GM12878 (cell line): ENCODE data around the gene ACTL6B.

Experiments
- ATF3 ChIP-seq: IDR thresholded peaks from 2 replicates; pipeline ENCODE4 v1.6.1; 2011; ENCODE audit warnings: low read depth, mild to moderate bottlenecking, low read length, moderate library complexity, borderline replicate concordance; ENCODE audit errors: extremely low read depth
- BACH1 ChIP-seq: fragments of 450-650 bp; IDR thresholded peaks from 2 replicates; pipeline ENCODE4 v1.6.1; 2017; ENCODE audit warnings: mild to moderate bottlenecking, borderline replicate concordance
- CBX5 ChIP-seq: sonication (generic); IDR thresholded peaks from 2 replicates; pipeline ENCODE4 v1.6.1; 2016; ENCODE audit warnings: low read depth, moderate library complexity, mild to moderate bottlenecking, inconsistent platforms
- CHD4 ChIP-seq: fragments of 200-600 bp; sonication (generic); IDR thresholded peaks from 2 replicates; pipeline ENCODE4 v1.6.1; 2016; ENCODE audit warnings: mild to moderate bottlenecking
- CREB1 ChIP-seq: IDR thresholded peaks from 2 replicates; pipeline ENCODE4 v1.6.1; 2012; ENCODE audit warnings: low read depth, mild to moderate bottlenecking, inconsistent platforms
- CTCF ChIP-seq, 3 experiments: IDR thresholded peaks in 2 of 3; conservative IDR thresholded peaks in 1 of 3; 2 replicates each; pipeline ENCODE4 v1.5.1; 2011; ENCODE audit warnings: low read depth in 3 of 3, low read length in 3 of 3, mild to moderate bottlenecking in 3 of 3, control low read depth in 2 of 3, moderate library complexity in 2 of 3, inconsistent platforms in 1 of 3, mixed read lengths in 1 of 3; ENCODE audit not compliant: control insufficient read depth in 2 of 3, insufficient read depth in 1 of 3; ENCODE audit errors: extremely low read depth in 1 of 3
- EGR1 ChIP-seq, 2 experiments: IDR thresholded peaks; 1 replicate in 1 of 2; 2 replicates in 1 of 2; pipeline ENCODE4 v1.6.1; 2011 to 2012; ENCODE audit warnings: low read depth in 2 of 2, low read length in 2 of 2, borderline replicate concordance in 1 of 2, mild to moderate bottlenecking in 1 of 2, moderate library complexity in 1 of 2
- EZH2 ChIP-seq: IDR thresholded peaks from 2 replicates; pipeline ENCODE4 v1.6.1; 2012; ENCODE audit warnings: low read depth, mild to moderate bottlenecking, control low read depth, inconsistent platforms, low read length, borderline replicate concordance; ENCODE audit not compliant: control insufficient read depth
- NR2C2 ChIP-seq: IDR thresholded peaks from 2 replicates; pipeline ENCODE4 v1.6.1; 2011; ENCODE audit warnings: borderline replicate concordance, low read depth; ENCODE audit not compliant: control insufficient read depth, insufficient read length
- POLR2A ChIP-seq: IDR thresholded peaks from 2 replicates; pipeline ENCODE4 v1.6.1; 2011; ENCODE audit warnings: low read depth, mild to moderate bottlenecking, low read length
- POLR2AphosphoS2 ChIP-seq: IDR thresholded peaks from 2 replicates; pipeline ENCODE4 v1.6.1; 2011; ENCODE audit warnings: low read depth, mild to moderate bottlenecking, low read length, improper control_type of control experiment, moderate library complexity
- REST ChIP-seq: IDR thresholded peaks from 2 replicates; pipeline ENCODE4 v1.6.1; 2012; ENCODE audit warnings: mild to moderate bottlenecking, low read depth, low read length

- peak; percentile 73 for TF ChIP-seq POLR2A
- no peak for TF ChIP-seq POLR2AphosphoS2
- TF ChIP-seq EZH2: no peak
- peak; percentile 33 to 45 (median 38) for TF ChIP-seq CTCF (IDR thresholded peaks at IDR 0.05 in 2 of 3, conservative IDR thresholded peaks at IDR 0.05 in 1 of 3; ENCODE audit: control insufficient read depth in 2 of 3, extremely low read depth in 1 of 3, insufficient read depth in 1 of 3, low read depth in 3 of 3, low read length in 3 of 3)
- no peak for TF ChIP-seq CBX5
- no peak for TF ChIP-seq CREB1
- TF ChIP-seq BACH1: 0 out of 2 replicates have a peak, but pooled peaks have one; percentile 42
- TF ChIP-seq REST: no peak
- no peak for TF ChIP-seq NR2C2
- TF ChIP-seq ATF3: no peak
- 0 out of 3 replicates have a peak, but pooled peaks of 1 of the 2 experiments have one; percentile 18 for TF ChIP-seq EGR1 (IDR thresholded peaks at IDR 0.05; ENCODE audit: borderline replicate concordance in 1 of 2, low read depth in 2 of 2, low read length in 2 of 2)
- TF ChIP-seq CHD4: no peak
Measured at GRCh38 chr7:100604028-100604975, 51.9 kb downstream of the ACTL6B start.
